ENCODE results near the gene CDH13.

The CDH13 gene

GRCh38 chr16:82639666-82640336 lies 13.0 kb downstream of the CDH13 start:
- H3K4me3 ChIP-seq (ENCODE audit: low read depth, low read length), result no peak overlapping the region
- TF ChIP-seq CTCF (IDR thresholded peaks at IDR 0.05; ENCODE audit: low read depth, low read length), result peak; percentile 80

DNA sequence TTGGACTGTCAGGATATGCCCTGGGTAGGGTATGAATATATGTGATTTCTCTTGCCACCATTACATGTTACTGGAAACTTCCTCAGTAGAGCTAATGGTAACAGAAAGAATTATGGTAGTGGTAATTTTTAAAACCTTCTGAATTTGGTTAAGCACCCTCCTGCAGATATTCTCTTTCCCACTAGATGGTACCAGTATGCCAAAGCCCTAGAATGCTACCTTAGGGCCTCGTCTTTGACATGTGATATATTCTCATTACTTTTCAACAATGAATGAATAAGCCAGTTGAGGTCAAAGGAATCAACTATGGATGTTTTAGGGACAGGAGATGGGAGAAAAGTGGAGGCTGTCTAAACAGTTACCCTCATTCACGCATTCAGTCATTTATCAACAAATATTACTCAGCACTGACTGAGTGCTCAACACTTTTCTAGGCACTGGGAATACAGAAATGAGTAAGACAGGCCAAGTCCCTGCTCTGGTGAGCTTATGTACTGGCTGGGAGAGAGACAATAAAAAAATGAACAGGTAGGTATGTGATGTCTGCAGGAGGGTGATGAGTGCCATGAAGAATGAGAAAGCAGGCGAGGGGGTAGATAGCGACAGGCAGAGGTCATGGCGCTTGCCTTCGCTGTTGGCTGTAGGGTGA lies 14.7 kb downstream of the CDH13 start:
- no peak overlapping the region for H3K4me3 ChIP-seq (ENCODE audit: low read depth, low read length)
- peak; percentile 46; the same call in 1 of the 2 replicates for TF ChIP-seq CTCF (IDR thresholded peaks at IDR 0.05; ENCODE audit: low read depth, low read length)

DNA sequence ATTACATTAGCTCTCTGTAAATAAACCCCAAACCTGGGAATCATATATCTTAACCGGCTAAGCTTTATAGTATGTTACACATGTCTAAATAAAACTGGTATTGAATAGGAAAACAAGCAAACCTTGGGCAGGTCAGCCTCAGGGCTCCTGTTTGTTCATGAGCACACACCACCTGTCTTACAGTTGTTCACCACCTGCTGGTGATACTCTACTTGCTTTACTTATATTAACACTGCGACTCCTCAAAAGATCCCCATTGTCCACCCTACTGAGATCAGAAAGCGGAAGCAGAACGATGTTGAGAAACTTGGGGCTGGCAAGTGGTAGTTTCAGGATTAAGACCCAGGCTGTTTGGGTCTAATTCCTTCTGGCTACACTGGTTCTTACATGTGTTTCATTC lies 16.4 kb downstream of the CDH13 start:
- no peak for TF ChIP-seq CTCF (IDR thresholded peaks at IDR 0.05; ENCODE audit: low read depth, low read length)
- H3K4me3 ChIP-seq (ENCODE audit: low read depth, low read length), result no peak overlapping the region

- no peak overlapping the region for H3K4me3 ChIP-seq (ENCODE audit: low read depth, low read length)
Measured at GRCh38 chr16:82643936-82644630, 17.3 kb downstream of the CDH13 start.

GRCh38 chr16:82646504-82646903 lies 19.7 kb downstream of the CDH13 start:
- H3K4me3 ChIP-seq (ENCODE audit: low read depth, low read length), result no peak overlapping the region
- TF ChIP-seq CTCF (IDR thresholded peaks at IDR 0.05; ENCODE audit: low read depth, low read length), result no peak

More at GRCh38 chr16:82643936-82644630, 17.3 kb downstream of the CDH13 start:
- no peak for TF ChIP-seq CTCF (IDR thresholded peaks at IDR 0.05; ENCODE audit: low read depth, low read length)

DNA sequence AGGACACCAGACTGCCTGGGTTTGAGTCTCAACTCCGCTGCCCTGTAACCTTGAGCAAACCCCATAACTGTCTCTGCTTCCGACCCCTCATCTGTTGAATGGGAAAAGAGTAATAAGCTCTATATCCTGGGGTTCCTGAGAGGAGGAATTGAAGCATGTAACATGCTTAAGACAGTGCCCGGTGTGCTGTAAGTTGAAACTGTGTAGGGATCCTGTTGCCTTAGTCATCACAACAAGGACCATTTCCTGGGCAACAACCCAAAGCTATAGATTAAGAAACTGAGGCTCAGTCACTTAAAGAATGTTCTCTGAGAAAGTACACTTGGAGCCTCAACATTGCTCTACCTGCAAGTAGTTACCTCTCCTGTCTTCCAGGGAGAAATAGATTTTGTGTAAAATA lies 23.0 kb downstream of the CDH13 start:
- no peak for TF ChIP-seq CTCF (IDR thresholded peaks at IDR 0.05; ENCODE audit: low read depth, low read length)
- no peak overlapping the region for H3K4me3 ChIP-seq (ENCODE audit: low read depth, low read length)

GRCh38 chr16:82650804-82651203 lies 24.0 kb downstream of the CDH13 start:
- TF ChIP-seq CTCF (IDR thresholded peaks at IDR 0.05; ENCODE audit: low read depth, low read length), result no peak
- no peak overlapping the region for H3K4me3 ChIP-seq (ENCODE audit: low read depth, low read length)
